ENCODE measurements around the gene RUVBL2.

The RUVBL2 gene

DNA sequence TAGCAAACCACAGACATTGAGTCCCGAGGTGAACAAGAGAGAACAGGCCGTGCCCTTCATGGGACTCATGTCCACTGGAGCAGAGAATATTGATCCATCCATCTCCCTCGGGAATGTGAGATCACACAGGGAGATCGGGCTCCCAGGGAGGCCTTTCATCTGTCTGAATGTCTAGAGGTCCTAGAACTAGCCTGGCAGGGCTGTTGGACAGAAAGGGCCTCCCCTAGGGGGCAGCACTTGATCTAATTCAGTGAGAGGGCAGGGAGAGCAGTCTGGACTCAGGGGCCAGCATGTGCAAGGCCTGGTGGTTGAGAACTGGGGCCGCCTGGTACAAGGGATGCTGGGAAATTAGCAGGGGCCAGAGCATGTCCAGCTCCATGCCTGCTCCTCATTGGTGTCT is 4.3 kb downstream of the RUVBL2 start:
- DNase-seq (ENCODE audit: low read depth): no peak
- H3K4me3 ChIP-seq (ENCODE audit: control insufficient read depth, low read depth, low read length): no peak overlapping the region
- TF ChIP-seq, protein P1, sequence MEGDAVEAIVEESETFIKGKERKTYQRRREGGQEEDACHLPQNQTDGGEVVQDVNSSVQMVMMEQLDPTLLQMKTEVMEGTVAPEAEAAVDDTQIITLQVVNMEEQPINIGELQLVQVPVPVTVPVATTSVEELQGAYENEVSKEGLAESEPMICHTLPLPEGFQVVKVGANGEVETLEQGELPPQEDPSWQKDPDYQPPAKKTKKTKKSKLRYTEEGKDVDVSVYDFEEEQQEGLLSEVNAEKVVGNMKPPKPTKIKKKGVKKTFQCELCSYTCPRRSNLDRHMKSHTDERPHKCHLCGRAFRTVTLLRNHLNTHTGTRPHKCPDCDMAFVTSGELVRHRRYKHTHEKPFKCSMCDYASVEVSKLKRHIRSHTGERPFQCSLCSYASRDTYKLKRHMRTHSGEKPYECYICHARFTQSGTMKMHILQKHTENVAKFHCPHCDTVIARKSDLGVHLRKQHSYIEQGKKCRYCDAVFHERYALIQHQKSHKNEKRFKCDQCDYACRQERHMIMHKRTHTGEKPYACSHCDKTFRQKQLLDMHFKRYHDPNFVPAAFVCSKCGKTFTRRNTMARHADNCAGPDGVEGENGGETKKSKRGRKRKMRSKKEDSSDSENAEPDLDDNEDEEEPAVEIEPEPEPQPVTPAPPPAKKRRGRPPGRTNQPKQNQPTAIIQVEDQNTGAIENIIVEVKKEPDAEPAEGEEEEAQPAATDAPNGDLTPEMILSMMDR (IDR thresholded peaks at IDR 0.05; ENCODE audit: control insufficient read depth, insufficient read depth, low read depth, low read length, missing control alignments): peak; percentile 60

DNA sequence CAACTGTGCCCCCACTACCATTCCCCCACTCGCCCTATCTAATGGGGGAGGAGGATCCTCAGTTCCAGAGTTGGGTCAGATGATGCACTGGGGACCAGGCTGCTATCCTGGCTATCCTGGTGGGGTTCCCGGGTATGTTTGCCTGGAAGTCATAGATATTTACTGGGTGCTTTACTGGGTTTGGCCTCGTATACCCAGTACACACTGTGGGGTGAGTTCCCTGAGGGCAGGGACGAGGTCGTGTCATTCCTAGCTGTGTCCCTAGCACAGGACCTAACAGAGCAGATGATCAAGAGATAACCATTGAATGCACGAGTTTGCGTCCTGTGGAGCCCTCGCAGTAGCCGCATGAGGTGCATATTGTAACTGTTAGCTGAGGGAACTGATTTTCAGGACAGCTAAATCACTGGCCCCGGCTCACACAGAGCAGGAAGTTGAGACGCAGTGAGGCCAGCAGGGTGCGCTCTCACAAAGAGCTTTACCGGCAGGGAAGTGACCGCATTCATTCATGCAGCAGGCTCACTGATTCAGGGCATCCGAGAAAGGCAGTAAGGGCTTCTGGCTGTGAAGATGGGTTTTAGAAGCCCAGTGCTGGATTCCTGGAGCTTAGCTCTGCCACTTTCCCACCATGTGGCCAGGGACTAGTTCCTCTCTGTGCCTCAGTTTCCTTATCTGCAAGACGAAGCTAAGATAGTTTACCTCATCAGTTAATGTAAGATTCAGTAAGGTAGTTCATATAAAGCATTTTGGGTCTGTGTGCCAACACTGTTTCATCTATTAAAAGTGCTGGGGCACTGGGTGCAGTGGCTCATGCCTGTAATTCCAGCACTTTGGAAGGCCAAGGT is 6.0 kb downstream of the RUVBL2 start:
- TF ChIP-seq, protein P1 (IDR thresholded peaks at IDR 0.05; ENCODE audit: control insufficient read depth, insufficient read depth, low read depth, low read length, missing control alignments): peak; percentile 80
- DNase-seq (ENCODE audit: low read depth): no peak

DNA sequence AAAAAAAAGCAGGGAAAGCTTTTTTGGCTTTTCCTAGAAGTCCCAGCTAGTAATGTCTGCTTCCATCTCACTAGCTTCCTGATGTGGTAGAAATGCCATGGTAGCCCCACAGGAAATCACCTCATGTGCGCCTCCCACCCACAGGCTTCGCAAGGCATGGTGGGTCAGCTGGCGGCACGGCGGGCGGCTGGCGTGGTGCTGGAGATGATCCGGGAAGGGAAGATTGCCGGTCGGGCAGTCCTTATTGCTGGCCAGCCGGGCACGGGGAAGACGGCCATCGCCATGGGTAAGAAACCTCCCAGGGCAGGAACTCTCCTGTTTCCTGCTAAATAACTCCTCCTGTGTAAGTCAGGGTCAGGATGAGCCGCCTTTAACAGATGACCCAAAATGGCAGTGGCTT is 10.4 kb downstream of the RUVBL2 start:
- no peak overlapping the region for H3K4me3 ChIP-seq (ENCODE audit: control insufficient read depth, low read depth, low read length)
- DNase-seq (ENCODE audit: low read depth): no peak
- TF ChIP-seq, protein P1 (IDR thresholded peaks at IDR 0.05; ENCODE audit: control insufficient read depth, insufficient read depth, low read depth, low read length, missing control alignments): no peak

More for the DNA sequence above, 6.0 kb downstream of the RUVBL2 start:
- H3K4me3 ChIP-seq (ENCODE audit: control insufficient read depth, low read depth, low read length): no peak overlapping the region

DNA sequence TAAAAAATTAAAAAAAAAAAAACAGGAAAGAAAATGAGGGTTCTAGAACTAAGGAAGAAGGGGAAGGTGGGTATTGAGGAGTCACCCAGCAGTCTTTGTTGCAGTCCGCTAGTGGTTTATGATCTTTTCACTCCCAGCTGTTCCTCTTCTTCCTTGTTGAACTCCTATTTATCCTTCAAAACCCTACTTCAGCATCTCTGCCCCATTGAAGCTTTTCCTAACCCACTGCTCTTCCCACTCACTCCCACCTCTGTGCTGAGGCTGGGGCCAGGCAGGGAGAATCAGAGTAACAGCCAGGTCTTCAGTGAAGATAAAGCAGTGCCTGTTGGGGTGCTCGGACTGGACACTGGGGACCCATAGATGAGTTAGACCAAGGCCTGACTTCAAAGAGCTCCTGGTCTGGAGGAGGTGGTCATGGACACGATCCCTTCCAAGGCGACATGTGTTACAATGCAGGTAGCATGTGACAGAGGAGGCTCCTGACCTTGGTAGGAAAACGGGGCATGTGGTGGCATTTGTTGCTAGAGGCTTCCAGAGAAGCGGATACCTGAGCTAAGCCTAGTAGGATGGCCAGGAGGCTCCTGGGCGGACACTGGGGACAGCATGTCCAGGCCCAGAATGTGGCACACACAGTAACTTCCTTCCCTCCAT is 11.4 kb downstream of the RUVBL2 start:
- DNase-seq (ENCODE audit: low read depth): no peak
- TF ChIP-seq, protein P1 (IDR thresholded peaks at IDR 0.05; ENCODE audit: control insufficient read depth, insufficient read depth, low read depth, low read length, missing control alignments): no peak
- H3K4me3 ChIP-seq (ENCODE audit: control insufficient read depth, low read depth, low read length): no peak overlapping the region

DNA sequence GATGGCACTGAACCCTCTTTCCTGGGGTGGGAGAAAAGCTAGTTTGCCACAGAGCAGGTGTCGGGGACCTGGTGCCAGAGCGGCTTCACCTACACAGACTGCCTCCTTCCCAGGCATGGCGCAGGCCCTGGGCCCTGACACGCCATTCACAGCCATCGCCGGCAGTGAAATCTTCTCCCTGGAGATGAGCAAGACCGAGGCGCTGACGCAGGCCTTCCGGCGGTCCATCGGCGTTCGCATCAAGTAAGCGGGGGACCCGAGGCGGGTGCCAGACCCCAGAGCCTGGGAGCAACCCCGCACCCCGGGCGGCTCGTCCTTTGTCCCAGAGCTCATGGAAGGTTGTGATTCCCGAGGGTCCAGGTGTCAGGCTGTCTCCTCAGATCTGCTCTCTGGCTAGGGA is 13.2 kb downstream of the RUVBL2 start:
- H3K4me3 ChIP-seq (ENCODE audit: control insufficient read depth, low read depth, low read length): no peak overlapping the region
- TF ChIP-seq, protein P1 (IDR thresholded peaks at IDR 0.05; ENCODE audit: control insufficient read depth, insufficient read depth, low read depth, low read length, missing control alignments): no peak
- no peak for DNase-seq (ENCODE audit: low read depth)

DNA sequence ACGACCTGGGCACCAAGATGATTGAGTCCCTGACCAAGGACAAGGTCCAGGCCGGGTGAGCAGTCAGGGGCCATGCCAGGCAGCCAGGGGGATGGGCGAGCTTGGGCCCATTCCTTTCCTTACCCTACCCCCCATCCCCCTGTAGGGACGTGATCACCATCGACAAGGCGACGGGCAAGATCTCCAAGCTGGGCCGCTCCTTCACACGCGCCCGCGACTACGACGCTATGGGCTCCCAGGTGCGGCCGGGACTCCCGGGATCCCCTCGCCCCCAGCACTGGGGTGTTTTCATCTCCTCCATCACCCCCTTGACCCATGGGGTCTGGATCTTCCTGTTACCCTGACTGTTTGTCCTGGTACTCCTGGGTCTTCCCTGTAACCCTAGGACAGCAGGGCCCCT is 16.1 kb downstream of the RUVBL2 start:
- no peak overlapping the region for H3K4me3 ChIP-seq (ENCODE audit: control insufficient read depth, low read depth, low read length)
- no peak for DNase-seq (ENCODE audit: low read depth)
- TF ChIP-seq, protein P1 (IDR thresholded peaks at IDR 0.05; ENCODE audit: control insufficient read depth, insufficient read depth, low read depth, low read length, missing control alignments): no peak

All from AG09309 (cell line).